LNCAP (cell line): ENCODE results near the gene GALNTL6.
A peak's percentile ranks its signal among the peaks of the same experiment; 100 is the strongest.

Experiments used
- CTCF ChIP-seq: fragments of 450-650 bp; IDR thresholded peaks from 2 replicates; pipeline ENCODE4 v1.5.1; 2017; ENCODE audit warnings: mild to moderate bottlenecking

The GALNTL6 gene

GRCh38 chr4:172869621-172870268 is 1056.5 kb downstream of the GALNTL6 start:
- TF ChIP-seq CTCF: no peak

GRCh38 chr4:172871381-172871780 is 1058.2 kb downstream of the GALNTL6 start:
- TF ChIP-seq CTCF: no peak

GRCh38 chr4:172874944-172875343 is 1061.7 kb downstream of the GALNTL6 start:
- TF ChIP-seq CTCF: no peak

GRCh38 chr4:172876394-172876793 is 1063.2 kb downstream of the GALNTL6 start:
- no peak for TF ChIP-seq CTCF

GRCh38 chr4:172881645-172882044 is 1068.4 kb downstream of the GALNTL6 start:
- TF ChIP-seq CTCF: no peak

GRCh38 chr4:172887959-172888358 is 1074.8 kb downstream of the GALNTL6 start:
- TF ChIP-seq CTCF: no peak

GRCh38 chr4:172892300-172892699 is 1079.1 kb downstream of the GALNTL6 start:
- TF ChIP-seq CTCF: peak; percentile 79

- no peak for TF ChIP-seq CTCF
These were observed 1082.5 kb downstream of the GALNTL6 start for GRCh38 chr4:172895699-172896098.
